Measurements from ENCODE around the gene KCNIP1. TPM values are rescaled to one million over a fixed set of nuclear protein-coding genes. Genes with fewer than 3 reads are reported as not detected.

Gene KCNIP1
- total RNA-seq, 4 donors from 2014 or later: not detected

DNA sequence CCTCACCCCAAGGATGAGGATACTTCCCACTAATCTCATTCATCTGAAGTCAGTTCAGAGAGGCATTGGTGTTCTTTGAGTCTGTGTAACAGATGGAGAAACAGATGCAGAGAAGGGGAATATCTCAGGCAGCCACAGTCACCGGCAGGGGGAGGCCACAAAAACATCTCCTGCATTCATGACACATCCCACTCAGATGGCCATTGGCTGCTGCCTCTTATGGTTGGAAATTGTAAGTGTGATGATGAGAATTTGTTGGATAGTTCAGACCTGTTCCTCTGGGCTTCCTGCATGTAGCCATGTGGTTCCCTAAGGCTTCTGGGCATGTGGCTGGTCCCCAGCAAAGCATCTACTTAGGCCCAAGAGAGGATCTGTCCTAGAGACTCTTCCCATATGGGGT, 233.8 kb downstream of the KCNIP1 start:
- H3K9me3 ChIP-seq: peaks cover 0 to 2% (median 0%) of the 10 kb centered on the region in 4 donors
- no peaks in the 10 kb centered on the region for H3K4me1 ChIP-seq
- H3K4me3 ChIP-seq: no peak overlapping the region
- H3K27me3 ChIP-seq: no peaks in the 10 kb centered on the region
- H3K36me3 ChIP-seq: no peaks in the 10 kb centered on the region
- no peak overlapping the region for H3K27ac ChIP-seq
- TF ChIP-seq CTCF (IDR thresholded peaks at IDR 0.05) (no peak), POLR2A (IDR thresholded peaks at IDR 0.05) (no peak)
- DNase-seq: no peak

DNA sequence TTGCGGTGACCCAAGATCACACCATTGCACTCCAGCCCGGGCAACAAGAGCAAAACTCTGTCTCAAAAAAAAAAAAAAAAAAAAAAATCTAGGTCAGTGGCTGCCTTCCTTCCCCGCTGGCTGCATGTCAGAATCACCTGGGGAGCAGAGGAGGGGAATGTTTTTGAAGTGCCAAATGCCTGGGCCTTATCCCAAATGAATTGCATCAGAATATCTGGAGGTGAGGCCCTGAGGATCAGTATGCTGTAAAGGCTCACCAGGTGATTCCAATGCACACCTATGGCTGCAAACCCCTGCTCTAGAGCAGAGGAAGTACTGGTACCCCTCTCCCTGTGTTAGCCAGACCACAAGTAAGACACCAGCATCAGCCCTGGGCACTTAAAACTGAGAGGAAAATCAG, 235.0 kb downstream of the KCNIP1 start:
- H3K27me3 ChIP-seq: no peaks in the 10 kb centered on the region
- H3K36me3 ChIP-seq: no peaks in the 10 kb centered on the region
- peaks cover 0 to 2% (median 0%) of the 10 kb centered on the region in 4 donors for H3K9me3 ChIP-seq
- TF ChIP-seq CTCF (IDR thresholded peaks at IDR 0.05) (no peak), POLR2A (IDR thresholded peaks at IDR 0.05) (no peak)
- H3K4me3 ChIP-seq: no peak overlapping the region
- H3K4me1 ChIP-seq: no peaks in the 10 kb centered on the region
- DNase-seq: no peak
- H3K27ac ChIP-seq: no peak overlapping the region

- no peak for DNase-seq
- TF ChIP-seq CTCF (IDR thresholded peaks at IDR 0.05) (no peak), POLR2A (IDR thresholded peaks at IDR 0.05) (no peak)
- Histone ChIP-seq H3K27ac (no peak overlapping the region), H3K27me3 (no peaks in the 10 kb centered on the region), H3K4me3 (no peak overlapping the region), H3K36me3 (no peaks in the 10 kb centered on the region), H3K9me3 (peaks cover 0 to 2% (median 0%) of the 10 kb centered on the region in 4 donors), H3K4me1 (no peaks in the 10 kb centered on the region)
Measured at GRCh38 chr5:170739446-170739845, 235.6 kb downstream of the KCNIP1 start.

DNA sequence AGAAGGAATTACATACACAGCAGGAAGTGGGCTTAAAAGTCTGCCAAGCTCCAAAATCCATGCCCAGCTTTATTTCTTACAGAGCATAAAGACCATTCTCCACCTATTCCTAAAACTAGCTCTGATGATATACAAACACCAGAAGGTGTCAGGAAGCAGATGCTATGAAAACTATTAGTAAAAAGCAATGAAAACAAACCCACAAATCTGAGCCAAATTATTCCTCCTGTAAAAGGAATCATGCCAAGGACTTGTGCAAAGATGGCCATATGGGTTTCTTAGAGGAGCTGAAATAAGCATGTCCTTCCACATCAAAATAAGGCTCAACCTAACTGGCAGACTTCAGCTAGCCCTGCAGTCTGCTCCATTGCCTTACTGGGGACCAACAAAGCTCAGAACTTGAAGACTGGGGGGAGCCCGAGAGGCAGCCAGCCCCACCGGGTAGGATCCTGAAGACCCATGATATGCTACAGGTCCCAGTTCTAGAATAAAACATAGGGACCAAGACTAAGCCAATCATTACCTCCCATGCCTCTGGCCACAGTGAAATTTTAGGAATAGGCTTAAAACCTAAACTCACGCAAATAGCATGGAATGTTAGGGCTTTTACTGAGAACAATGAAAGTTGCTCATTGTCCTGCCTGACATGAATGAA, 236.9 kb downstream of the KCNIP1 start:
- H3K4me3 ChIP-seq: no peak overlapping the region
- DNase-seq: no peak
- TF ChIP-seq CTCF (IDR thresholded peaks at IDR 0.05): no peak
- TF ChIP-seq POLR2A (IDR thresholded peaks at IDR 0.05): no peak
- peaks cover 0 to 4% (median 0%) of the 10 kb centered on the region in 4 donors for H3K4me1 ChIP-seq
- no peaks in the 10 kb centered on the region for H3K27me3 ChIP-seq
- no peaks in the 10 kb centered on the region for H3K9me3 ChIP-seq
- no peaks in the 10 kb centered on the region for H3K36me3 ChIP-seq
- no peak overlapping the region for H3K27ac ChIP-seq

DNA sequence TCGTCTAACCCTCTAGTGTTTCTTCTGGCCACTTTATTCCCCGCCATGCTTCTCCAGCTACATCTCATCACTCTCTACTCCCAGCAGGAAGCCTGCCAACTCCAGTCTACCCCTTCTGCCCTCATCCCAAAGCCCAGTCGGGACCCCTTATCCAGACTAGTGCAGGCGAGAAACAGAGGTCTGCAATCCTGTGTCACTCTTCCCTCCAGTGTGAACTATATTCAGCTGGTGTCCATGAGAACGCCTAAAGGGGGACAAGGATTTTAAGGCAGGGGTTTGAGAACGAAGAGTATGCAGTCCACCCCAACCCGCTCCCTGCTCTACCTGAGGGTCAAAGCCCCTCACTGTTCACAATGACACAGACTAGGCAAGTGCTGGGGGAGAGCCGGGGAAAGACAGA, 238.0 kb downstream of the KCNIP1 start:
- H3K4me3 ChIP-seq: no peak overlapping the region
- DNase-seq: no peak
- H3K27ac ChIP-seq: no peak overlapping the region
- peaks cover 0 to 5% (median 0%) of the 10 kb centered on the region in 4 donors for H3K4me1 ChIP-seq
- H3K27me3 ChIP-seq: no peaks in the 10 kb centered on the region
- H3K9me3 ChIP-seq: no peaks in the 10 kb centered on the region
- TF ChIP-seq POLR2A (IDR thresholded peaks at IDR 0.05) (no peak), CTCF (IDR thresholded peaks at IDR 0.05) (no peak)
- no peaks in the 10 kb centered on the region for H3K36me3 ChIP-seq

- DNase-seq: no peak
- Histone ChIP-seq H3K27me3 (no peaks in the 10 kb centered on the region), H3K27ac (no peak overlapping the region), H3K36me3 (no peaks in the 10 kb centered on the region), H3K4me1 (peaks cover 0 to 5% (median 0%) of the 10 kb centered on the region in 4 donors), H3K4me3 (no peak overlapping the region), H3K9me3 (no peaks in the 10 kb centered on the region)
- no peak for TF ChIP-seq POLR2A (IDR thresholded peaks at IDR 0.05)
- no peak for TF ChIP-seq CTCF (IDR thresholded peaks at IDR 0.05)
Measured at GRCh38 chr5:170743876-170744212, 240.0 kb downstream of the KCNIP1 start.
